ENCODE measurements around the gene RPTOR.

The RPTOR gene

GRCh38 chr17:80817321-80817845 lies 272.7 kb downstream of the RPTOR start:
- no peak for TF ChIP-seq GABPA (IDR thresholded peaks at IDR 0.05; ENCODE audit: low read depth)
- no peak for TF ChIP-seq POLR2AphosphoS5 (IDR thresholded peaks at IDR 0.05; ENCODE audit: low read depth)
- TF ChIP-seq CTCF (IDR thresholded peaks at IDR 0.05; ENCODE audit: insufficient read depth, low read length): no peak
- no peak for TF ChIP-seq REST (IDR thresholded peaks at IDR 0.05; ENCODE audit: insufficient replicate concordance, low read depth)
- no peak for TF ChIP-seq SPI1 (IDR thresholded peaks at IDR 0.05; ENCODE audit: borderline replicate concordance, low read depth)
- Histone ChIP-seq H3K27me3 (ENCODE audit: insufficient read depth, poor library complexity, severe bottlenecking) (no peaks in the 10 kb centered on the region), H3K4me3 (replicated peaks; ENCODE audit: insufficient read depth, low read length) (no peak overlapping the region), H3K27ac (replicated peaks) (no peak overlapping the region)
- DNase-seq (ENCODE audit: low read depth in 1 of 2, low spot score in 1 of 2): no peak

- no peaks in the 10 kb centered on the region for H3K27me3 ChIP-seq (ENCODE audit: insufficient read depth, poor library complexity, severe bottlenecking)
- TF ChIP-seq REST (IDR thresholded peaks at IDR 0.05; ENCODE audit: insufficient replicate concordance, low read depth) (no peak), POLR2AphosphoS5 (IDR thresholded peaks at IDR 0.05; ENCODE audit: low read depth) (no peak), CTCF (IDR thresholded peaks at IDR 0.05; ENCODE audit: insufficient read depth, low read length) (no peak), GABPA (IDR thresholded peaks at IDR 0.05; ENCODE audit: low read depth) (no peak), SPI1 (IDR thresholded peaks at IDR 0.05; ENCODE audit: borderline replicate concordance, low read depth) (no peak)
- DNase-seq (ENCODE audit: low read depth in 1 of 2, low spot score in 1 of 2): no peak
- no peak overlapping the region for H3K4me3 ChIP-seq (replicated peaks; ENCODE audit: insufficient read depth, low read length)
- H3K27ac ChIP-seq (replicated peaks): no peak overlapping the region
Measured at GRCh38 chr17:80817861-80818260, 273.2 kb downstream of the RPTOR start.

GRCh38 chr17:80818871-80819270 lies 274.2 kb downstream of the RPTOR start:
- Histone ChIP-seq H3K27me3 (ENCODE audit: insufficient read depth, poor library complexity, severe bottlenecking) (no peaks in the 10 kb centered on the region), H3K4me3 (replicated peaks; ENCODE audit: insufficient read depth, low read length) (no peak overlapping the region), H3K27ac (replicated peaks) (no peak overlapping the region)
- DNase-seq (ENCODE audit: low read depth in 1 of 2, low spot score in 1 of 2): no peak
- no peak for TF ChIP-seq POLR2AphosphoS5 (IDR thresholded peaks at IDR 0.05; ENCODE audit: low read depth)
- no peak for TF ChIP-seq REST (IDR thresholded peaks at IDR 0.05; ENCODE audit: insufficient replicate concordance, low read depth)
- no peak for TF ChIP-seq GABPA (IDR thresholded peaks at IDR 0.05; ENCODE audit: low read depth)
- TF ChIP-seq CTCF (IDR thresholded peaks at IDR 0.05; ENCODE audit: insufficient read depth, low read length): no peak
- TF ChIP-seq SPI1 (IDR thresholded peaks at IDR 0.05; ENCODE audit: borderline replicate concordance, low read depth): no peak
